GM19193 (cell line): ENCODE data around the gene MCTP1.

Source experiments
- POLR2A ChIP-seq: IDR thresholded peaks from 4 replicates; pipeline ENCODE4 v1.6.1; 2011; ENCODE audit not compliant: insufficient read depth, insufficient read length; ENCODE audit errors: extremely low read depth

MCTP1 gene

DNA sequence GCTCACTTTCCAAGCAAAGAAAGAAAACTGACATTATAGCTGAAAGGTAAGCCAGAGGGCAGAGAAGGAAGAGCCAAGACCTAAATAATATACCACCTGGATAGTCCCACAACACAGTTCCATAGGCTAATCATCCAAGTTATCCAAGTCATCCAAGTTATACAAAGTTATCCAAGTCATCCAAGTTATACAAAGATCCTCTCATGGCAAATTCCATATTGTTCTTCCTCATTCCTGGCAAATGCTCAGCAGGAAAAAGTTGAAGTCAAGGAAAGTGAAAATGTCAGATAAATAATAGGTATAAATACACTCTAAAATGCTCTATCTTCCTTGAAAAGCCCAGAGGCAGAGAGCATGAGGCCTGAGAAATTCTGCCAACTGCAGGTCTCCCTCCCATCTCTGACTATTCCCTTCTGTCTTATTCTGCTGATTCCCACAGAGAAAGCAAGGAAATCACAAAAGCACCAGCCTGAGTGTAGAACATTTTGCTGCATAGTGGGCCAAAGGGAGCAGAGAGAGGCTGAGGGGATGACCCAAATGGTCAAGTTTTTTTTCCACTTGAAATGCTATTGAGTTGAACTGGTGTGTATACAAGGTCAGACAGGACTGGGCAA, 12.5 kb downstream of the MCTP1 start:
- no peak for TF ChIP-seq POLR2A

DNA sequence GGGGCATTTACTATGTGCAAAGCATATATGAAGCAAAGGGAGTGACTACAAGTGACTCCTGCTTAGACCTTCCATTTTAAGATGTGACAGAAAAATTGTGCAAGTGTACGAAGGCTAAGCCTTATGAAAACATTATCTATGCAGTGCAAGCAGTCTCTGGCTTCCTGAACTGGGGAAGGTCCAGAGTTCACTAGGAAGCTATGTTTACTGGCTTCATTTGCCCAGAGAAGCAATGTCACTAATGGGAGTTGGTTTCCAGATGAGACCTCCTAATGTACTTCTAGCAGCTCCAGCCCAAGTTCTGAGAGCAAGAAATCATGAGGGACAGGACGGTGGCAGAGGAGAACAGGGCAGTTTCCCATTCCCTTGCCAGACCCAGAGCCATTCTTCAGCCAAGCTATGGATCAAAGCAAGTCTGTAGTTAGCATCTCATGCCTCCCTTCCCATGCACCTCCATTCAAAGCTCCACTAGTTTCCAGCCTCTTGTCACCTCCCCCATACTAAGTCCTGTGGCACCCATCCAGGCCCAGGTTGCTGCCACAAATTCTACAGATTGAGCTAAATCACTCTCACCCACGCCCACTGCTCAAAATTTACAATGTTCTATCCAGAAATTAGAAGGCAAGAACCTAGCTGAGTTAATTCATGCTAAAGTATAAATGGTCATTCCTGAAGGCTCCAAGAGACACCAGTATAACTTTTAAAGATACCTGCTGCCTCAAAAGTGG, 21.8 kb downstream of the MCTP1 start:
- TF ChIP-seq POLR2A, result no peak

DNA sequence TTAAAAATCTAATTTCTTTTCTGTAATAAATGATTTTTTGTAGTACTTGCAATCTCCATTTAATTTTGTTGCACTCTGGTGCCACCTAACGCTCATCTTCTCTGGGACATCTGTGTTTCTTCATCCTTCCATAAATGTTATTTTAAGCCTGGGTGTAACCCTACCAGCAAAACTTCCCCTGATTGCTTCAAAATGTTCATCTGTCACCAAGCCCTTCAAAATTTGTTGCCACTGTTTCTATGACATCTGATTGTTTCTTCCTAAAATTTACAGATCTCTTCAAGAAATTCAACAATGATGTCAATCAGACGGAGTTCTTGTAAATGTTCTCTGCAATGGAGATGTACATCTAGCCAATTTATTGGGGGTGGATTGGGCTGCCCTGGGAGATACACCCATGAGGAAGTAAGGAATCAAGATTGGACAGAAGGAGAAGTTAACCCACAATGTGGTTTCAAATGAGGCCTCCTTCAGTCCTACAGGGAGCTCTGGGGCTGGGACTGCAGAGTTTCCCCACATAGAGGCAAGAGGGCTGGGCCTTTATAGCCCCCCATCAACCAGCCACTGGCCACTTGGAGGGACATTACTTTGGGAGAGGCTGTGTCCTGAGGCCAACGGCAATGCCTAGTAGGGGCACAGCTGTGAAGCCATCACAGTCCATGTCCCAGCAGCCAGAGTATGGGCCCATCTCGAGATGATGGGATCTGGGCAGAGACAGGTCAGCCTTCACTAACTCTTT, 23.3 kb downstream of the MCTP1 start:
- no peak for TF ChIP-seq POLR2A

DNA sequence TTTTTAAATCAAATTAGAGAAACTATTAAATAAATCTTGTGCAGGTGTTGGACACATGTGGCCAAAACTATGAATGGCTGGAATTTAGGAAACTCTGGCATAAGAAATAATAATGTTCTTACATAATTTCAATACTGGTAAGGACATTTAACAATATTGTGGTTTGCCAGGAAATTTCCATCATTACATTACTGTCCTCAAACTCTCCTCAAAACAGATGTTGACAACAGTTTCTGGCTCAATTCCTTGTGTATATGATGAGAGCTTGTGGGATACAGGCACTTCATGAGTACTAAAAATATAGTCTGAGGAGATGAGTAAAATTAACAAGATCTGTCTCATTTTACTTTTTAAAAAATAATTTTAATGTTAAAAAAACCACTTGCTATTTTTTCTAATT, 27.9 kb downstream of the MCTP1 start:
- TF ChIP-seq POLR2A, result no peak

- TF ChIP-seq POLR2A, result no peak
These were observed 28.4 kb downstream of the MCTP1 start for GRCh38 chr5:95256446-95256845.

DNA sequence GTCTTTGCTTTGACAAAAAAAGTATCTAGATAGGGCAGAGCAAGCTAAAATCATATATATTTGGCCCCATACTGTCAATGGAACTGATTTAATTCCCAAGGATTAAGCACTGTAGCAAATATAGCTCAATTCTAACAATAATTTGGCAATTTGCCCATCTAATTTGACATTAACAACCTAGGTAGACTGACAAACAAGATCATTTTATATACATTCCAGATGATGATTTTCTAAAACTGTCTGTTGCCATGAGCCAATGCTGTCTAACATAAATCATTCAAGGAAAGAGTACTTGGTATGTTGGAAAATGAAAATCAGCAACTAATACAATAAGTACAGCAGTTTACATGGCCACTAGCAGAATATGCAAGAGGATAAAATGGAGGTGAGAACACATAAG, 32.1 kb downstream of the MCTP1 start:
- TF ChIP-seq POLR2A, result no peak

DNA sequence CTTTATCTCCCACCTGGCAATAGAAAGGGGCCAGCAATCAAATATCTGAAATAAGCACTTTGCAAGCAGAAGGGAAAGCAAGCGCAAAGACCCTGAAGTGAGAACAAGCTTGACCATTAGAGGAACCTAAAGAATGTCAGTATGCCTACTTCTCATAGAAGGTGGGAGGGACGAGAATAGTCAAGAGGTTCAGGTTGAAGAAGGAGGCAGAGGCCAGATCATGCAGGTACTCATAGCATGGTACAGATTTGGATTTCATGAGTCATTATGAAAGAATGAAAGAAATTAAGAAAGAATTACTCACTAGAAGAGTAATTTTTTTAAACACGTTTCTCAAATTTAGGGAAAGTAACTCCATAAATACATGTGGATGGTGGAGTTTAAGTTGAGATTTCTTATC, 33.7 kb downstream of the MCTP1 start:
- TF ChIP-seq POLR2A, result no peak

GRCh38 chr5:95244479-95244878, 40.4 kb downstream of the MCTP1 start:
- no peak for TF ChIP-seq POLR2A

DNA sequence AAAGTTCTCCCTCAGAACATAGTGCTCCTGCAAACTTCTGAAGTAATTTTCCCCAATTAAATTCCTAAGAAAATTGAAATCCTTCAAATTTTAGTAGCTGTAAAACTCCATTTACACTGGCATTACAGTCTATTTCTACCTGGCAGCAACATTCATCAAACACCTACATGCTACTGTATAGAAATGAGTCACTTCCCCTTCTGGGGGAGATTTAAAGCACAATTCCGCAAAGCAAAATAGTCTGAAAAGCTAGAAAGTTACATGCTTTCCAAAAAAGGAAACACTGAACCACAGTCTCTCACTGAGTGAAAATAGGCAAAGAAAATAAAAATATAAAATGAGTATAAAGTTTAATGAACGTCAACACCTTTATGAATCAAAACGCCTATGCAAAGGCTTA, 43.3 kb downstream of the MCTP1 start:
- no peak for TF ChIP-seq POLR2A

GRCh38 chr5:95241161-95241560, 43.7 kb downstream of the MCTP1 start:
- TF ChIP-seq POLR2A, result no peak

DNA sequence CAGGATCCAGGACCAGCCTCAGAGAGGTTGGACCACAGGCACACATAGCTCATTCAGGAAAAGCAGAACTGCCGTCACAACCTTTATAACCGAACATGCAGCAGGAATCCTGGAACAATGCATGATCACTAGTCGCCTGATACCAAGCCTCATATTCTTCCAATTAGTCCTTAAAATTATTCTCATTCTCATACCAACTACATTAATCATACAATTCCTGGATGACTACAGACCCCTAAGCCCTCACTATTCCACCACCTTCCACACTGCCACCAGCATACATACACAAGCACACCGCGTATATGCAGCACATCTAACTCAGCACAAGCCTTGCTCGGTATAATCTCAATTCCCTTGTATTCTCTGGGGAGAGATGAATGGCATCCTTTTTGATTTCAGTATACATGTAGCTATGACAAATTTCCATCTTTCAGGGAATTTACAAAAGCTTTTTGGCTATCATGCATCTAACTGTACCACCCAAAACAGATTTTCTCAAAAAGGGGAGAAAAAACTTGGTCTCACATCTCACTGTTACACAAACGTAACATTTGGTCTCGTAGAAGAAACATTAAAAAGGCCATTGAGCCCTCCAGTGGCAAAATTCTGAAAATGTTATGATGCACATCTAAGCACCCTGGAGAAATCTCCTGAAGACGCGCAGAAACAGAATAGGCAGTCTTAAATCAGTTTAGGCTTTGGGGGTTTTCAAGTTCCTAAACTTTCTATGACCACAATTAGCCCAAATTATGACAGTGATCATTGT, 46.2 kb downstream of the MCTP1 start:
- TF ChIP-seq POLR2A, result no peak

DNA sequence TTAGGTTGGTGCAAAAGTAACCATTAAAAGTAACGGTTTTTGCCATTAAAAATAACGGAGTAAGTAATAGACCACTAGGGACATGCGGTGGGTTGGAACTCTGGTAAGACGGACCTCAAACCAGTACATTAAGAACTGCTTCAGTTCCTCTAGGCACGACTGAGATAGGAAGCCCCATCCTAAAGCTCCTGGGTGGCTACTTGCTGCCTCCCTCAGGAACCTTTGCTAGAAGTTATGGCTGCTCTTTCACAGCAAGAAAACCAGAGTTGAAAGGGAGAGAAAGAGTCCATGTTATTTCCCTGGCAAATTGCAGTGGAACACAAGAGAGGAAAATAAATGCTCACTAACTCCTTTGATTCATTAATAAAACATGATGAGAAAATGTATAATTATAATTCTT, 47.6 kb downstream of the MCTP1 start:
- no peak for TF ChIP-seq POLR2A

- no peak for TF ChIP-seq POLR2A
These were observed 49.4 kb downstream of the MCTP1 start for GRCh38 chr5:95235439-95235982.

DNA sequence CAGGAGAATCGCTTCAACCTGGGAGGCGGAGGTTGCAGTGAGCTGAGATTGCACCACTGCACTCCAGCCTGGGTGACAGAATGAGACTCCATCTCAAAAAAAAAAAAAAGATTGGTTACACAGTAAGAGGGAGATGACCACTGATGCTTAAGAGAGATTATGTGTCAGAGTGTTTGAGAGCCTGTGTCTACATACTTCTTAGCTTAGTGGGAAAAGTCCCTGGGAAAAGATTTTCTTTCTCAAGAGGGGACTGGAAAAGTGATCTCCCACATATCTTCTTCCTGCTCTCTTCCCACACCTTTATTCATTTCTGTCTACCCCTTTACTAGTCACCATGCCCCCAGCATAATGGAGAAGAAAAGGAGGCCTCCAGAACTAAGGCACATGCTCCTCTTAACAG, 55.2 kb downstream of the MCTP1 start:
- TF ChIP-seq POLR2A, result no peak
